Fibroblast of peridontal ligament (primary cell): ENCODE measurements around the gene RNU6-7.
A peak's percentile ranks its signal among the peaks of the same experiment; 100 is the strongest.

Source experiments
- DNase-seq: peaks from one replicate; pipeline ENCODE4 v3.0.0-alpha.2; 2010; ENCODE audit errors: extremely low read depth

RNU6-7 gene

DNA sequence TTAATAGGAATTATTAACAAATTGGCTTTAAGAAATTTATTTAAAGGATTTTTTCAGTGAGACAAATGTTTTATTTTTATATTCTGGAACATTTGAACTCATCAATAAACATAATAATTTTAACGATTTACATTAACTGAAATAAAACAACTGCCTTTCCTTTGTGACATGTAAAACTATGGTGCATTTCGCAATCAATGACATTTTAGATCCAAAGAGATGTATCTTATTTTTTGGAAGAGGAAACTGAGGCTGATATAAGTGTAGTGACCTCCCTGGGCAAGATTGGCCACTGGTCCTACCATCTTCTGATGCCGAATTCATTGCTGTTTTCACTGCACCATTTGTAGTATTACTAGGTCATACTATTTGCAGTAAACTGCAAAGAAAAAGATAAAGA is 3.7 kb downstream of the RNU6-7 start:
- DNase-seq = no peak

DNA sequence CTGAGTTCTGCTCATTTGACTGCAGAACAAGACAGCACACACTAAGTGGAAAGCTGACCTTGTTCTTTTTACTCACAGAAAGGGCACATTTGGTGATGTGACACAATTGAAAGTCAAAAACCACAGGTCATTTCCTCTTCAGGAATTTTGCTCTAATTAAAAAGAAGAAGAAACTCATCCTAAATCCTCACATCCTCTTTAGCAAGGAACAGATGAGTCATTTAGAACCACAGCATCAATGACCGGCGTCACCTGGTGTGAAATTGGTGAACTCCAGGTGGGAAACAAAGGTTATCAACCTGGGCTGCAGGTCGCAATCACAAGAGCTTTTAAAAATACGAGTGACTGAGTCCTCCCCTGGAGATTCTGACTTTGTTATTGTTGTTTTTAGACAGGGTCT is 4.1 kb downstream of the RNU6-7 start:
- no peak for DNase-seq

DNA sequence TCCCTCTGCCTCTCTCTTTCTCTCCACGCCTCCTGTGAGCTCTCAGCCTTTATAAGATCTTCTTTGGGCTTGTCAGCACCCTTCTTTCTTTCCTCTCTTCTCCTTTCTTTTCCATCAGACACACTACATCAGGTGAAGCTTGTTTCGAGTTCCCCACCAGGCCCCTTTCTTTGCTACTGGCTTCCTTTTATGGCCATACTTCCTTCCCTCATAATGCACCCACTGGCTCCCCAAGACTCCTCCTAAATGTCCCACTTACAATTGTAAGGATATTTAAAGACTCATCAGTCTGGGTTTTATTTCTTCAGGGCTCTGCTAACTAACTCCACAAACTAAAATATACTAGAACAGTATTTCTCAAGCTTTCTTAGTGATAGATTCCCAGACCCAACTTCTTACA is 4.7 kb downstream of the RNU6-7 start:
- DNase-seq = no peak

DNA sequence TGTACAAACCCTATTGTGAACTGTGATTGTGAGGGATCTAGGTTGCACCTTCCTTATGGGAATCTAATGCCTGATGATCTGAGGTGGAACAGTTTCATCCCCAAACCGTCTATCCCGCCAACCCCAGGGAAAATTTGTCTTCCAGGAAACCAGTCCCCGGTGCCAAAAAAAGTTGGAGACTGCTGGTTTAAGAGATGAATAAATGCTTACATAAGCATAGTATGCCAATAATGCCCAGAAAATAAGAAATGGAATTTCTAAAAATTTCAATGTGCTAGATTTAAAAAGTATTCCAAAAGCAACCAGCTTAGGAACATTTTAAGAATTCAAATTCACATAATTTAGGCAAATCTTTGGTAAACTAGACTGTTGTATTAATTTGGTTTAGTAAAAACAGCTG is 6.6 kb downstream of the RNU6-7 start:
- DNase-seq = no peak

DNA sequence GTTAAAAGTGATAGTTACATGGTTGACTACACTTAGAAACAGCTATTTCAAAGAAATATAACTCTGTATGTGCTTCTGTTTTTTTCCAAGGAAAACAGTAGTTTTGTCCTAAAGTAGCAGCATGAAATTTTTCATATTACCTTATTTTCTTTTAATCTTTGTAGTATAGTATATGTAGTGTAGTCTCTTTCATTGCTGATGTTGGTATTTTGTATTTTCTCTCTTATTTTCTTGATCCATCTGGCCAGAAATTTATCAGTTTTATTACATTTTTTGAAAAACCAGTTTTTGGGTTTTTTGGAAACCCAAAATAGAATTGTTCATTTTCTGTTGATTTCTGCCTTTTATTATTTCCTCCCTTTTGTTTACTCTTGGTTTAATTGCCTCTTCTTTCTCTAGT is 7.6 kb downstream of the RNU6-7 start:
- no peak for DNase-seq

DNA sequence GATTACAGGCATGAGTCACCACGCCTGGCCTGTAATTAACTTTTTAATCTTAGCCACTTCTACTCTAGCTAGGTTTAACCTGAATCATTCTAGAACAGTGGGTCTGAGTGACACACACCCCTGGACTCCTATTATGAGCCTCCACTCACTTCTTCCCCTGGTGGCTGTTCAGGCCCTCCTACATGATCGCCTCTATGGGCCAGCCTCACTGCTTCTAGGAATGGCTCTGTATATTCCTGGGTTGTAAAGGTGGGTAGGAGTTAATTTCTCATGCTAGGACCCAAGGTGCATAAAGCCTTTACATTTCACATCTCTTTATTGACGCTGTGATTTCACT is 9.2 kb downstream of the RNU6-7 start:
- DNase-seq = no peak

DNA sequence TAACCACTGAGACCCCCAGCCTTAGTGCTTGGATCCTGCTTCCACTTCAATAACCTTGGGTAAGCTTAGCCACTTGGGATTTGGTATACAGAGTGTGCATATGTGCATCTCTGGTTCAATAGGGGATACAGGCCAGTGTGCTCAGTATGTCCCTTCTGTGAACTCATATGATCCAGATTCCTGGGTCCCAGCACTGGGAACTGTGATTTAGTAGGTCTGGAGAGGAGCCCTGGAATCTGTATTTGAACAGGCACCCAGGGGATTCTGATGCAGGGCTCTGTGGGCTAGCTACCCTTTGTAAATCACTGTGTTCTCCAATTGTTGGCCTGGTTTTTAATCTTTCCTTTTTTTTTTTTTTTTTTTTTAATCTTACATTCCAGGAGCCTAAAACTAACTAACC is 11.0 kb downstream of the RNU6-7 start:
- no peak for DNase-seq

DNA sequence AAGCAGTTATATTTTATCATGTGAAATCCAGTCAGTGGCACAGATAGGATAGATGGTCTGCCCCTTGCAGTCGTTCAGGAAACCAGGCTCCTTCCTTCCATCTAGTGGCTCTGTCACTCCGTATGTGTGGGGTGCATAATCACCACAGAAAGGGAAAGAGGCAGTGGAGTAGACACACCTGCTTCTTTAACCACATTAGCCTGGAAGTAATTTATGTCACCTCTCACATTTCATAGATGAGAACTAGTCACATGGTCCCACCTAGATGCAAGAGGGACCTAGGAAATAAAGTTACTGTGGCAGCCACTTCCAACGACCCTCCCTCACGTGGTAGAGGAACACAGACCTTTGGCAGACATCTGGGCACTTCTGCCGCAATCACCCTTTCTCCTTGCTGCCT is 15.5 kb downstream of the RNU6-7 start:
- DNase-seq = no peak

DNA sequence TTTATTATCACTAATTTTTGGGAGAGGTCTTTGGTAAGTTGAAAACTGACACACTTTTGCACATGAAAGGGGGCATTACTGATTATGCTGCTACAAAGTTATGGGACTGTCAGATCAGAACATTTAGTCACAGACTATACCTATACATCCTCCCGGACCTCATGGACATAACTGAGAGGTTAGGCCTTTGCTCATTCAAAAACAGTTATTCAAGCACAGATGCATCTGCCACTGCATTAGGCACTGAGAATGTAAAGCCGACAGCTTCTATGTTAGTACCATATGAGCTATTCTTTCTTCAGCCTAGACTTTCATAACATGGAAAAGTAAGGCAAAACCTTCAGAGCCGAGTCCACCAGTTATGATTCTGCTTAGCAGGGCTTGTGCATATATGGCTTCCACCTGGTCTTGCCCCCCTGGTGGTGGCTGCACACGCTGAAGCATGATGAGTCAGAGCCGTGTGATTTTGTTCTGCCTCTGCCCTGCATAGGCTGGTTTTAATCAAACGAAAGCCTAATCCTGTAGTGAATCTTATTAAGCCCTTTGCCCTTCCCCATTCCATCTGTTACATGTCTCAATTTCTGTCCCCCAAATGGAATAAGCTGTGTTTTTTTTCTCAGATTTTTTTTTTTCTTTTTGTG is 23.0 kb downstream of the RNU6-7 start:
- peak; percentile 54 for DNase-seq

DNA sequence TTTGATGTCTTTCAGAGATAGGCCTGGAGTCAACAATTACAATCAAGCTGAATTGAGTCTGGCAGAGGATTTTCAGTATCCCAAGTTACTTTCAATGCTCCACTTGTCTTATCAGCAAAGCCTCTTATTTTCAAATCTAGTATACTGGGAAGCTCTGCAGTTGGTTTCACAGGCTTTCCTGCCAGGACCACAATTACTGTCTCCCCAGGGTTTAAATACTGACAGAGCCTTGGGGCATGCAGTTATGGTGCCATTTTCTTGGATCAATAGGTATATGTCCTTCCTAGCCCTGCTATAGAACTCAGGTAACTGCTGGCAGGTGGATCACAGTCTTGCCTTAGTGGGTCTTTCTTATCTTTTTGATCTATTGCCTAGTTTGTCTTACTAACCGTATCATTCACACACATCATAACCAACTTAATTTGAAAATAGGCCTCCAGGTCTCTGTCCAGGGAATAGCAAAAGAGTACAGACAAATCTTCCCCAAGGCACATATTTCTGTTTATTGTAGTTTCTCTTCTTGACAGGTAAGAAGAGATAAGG is 23.6 kb downstream of the RNU6-7 start:
- DNase-seq = no peak

DNA sequence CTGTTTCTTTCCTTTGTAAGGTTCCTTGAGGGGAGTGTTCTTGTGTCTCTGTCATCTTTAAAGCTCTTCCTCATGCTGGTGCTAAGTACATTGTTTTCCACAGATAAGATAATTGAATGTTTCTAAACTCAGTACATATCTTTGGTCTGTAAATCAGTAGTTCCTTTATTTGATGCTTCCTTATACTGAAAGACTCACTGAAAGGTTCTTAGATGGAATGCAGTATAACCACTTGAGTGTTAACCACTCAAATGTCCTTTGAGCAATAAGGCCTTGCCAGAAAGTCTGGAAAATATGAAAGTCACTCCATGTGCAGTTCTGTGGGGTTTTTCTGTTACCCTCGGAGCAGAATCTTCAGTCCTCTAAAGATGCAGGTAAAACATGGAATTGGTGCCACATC is 24.2 kb downstream of the RNU6-7 start:
- DNase-seq = no peak

DNA sequence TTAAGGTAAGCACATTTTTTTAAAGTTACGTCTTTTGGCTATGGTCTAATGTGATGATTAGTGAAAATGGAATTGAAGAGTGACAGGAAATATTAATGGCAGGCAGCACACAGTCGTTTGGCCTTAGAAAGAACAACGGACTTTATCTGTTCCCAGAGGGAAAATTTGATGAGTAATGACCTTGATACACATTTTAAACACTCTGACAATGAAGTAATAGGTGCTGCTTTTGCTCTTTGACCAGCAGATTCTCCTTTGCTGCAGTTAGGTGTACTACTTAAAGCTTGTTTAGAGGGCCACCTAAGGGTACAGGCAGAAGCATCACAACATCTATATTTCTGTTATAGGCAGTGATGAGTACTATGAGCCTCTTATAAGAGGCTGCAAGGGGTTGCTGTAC is 28.3 kb downstream of the RNU6-7 start:
- no peak for DNase-seq

DNA sequence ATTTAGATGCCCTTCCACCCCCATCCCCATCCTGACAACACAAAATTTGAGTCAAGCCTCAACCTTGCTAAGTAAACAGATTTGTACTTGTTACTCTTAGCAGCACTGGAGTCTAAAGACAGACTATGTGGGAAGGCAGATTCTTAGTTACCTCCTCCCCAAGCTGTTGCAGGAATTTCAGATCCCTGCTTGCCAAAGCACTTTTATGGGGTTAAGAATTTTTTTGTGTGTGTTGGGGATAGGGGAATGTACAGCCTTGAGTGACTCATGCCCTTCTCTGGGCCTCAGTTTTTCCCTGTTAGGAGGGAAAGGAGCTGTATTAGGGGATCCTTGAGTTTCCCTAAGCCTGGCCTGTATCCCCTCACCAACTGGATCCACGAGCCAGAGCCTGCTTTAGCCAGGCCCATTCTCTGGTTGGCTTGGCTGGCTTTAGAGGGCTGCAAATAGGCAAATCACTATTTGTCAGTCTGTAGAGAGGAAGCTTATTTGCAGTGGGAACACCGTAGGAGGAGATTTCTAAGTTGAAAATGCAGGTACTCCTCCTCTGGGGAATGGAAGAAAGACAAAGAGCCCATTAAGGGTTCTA is 28.9 kb downstream of the RNU6-7 start:
- DNase-seq = peak; percentile 37

DNA sequence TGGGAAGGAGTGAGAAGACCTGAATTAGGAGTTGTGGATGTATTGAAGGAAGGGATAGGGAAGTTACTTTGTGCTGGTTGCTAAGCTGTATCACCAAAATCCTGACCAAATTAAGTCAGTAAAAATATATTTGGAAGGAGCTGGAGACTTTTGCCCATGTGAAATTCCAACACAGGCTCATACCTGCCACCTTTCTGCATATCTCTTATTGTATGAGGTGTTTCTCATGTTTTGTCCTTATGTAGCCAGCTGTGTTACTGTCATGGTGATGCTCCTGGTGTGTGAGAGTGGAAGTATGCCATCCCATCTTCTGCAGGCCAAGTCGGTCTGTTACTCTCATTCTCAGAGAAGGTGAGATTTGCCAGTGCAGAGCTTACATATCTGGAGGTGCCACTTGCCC is 30.6 kb downstream of the RNU6-7 start:
- DNase-seq = no peak

DNA sequence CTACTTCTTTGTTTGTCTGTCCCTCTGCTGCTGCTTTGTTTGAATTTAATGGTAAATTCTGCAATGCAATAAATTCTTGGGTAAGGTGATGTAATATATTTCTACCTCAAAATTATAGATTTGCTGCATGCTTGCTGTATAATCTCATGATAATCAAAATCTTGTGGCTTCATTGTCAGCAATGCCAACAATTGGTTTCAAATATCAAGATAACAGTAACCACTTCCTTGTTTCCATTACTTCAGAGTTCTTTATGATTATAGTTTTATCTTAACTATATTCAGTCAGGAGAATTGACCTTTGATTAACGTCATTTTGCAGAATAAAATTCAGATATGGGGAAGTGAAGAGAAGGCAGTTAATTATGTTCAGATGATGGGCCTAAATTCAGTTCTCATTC is 31.4 kb downstream of the RNU6-7 start:
- no peak for DNase-seq

DNA sequence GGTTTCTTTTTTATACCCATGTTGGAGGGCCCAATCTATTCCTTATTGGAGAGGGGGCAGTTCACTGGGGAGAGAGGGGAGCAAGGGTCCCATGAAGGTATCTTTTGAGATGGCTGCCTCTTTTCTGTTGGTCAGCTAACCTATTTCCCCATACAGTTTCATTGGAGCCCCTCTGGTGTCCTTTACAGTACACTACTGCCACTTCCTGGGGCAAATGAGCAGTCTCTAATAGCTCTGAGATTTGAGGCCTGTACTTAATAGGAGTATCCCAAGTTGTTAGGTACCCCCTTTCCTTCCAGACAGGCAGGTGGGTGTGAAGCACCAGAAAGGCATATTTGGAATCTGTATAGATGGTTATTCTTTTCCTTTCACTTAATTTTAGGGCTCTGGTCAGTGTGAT is 42.6 kb downstream of the RNU6-7 start:
- no peak for DNase-seq

DNA sequence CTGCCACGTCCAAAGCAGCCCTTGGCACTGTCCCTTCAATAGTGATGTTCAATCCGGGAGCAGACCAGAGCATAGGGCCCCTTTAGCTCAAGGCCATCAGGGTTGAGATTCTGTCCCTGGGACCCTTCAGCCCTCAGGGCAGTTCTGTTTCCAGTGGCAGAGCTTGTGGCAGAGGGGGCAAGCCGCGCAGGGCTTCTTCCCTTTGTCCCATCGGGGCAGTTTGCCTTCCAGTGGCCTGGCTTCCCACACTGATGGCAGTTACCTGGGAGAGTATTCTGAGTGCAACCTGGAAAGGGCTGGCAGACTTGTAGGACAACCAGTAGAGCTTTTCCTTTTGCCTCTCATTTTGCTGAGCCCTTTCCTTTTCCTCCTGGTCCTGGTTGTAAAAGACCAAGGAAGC is 44.9 kb downstream of the RNU6-7 start:
- DNase-seq = no peak

DNA sequence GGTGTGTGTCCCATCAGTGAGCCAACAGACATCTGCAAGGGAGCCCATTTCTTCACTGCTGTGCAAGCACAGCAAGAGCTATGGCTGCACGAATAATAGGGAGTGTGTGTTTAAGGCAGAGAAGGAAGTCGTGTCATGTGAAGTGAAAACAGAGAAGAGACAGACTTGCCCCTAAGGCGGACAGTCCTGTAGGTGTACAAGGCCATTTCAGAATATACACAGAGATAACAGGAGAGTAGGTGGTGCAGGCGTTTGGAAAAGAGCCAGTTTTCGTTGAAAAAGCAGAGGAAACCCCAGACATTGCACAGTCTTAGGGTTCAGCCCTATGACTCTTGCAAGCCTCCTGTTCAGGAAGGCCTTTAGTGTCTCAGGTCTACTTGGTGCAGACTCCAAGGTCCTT is 47.5 kb downstream of the RNU6-7 start:
- DNase-seq = no peak

DNA sequence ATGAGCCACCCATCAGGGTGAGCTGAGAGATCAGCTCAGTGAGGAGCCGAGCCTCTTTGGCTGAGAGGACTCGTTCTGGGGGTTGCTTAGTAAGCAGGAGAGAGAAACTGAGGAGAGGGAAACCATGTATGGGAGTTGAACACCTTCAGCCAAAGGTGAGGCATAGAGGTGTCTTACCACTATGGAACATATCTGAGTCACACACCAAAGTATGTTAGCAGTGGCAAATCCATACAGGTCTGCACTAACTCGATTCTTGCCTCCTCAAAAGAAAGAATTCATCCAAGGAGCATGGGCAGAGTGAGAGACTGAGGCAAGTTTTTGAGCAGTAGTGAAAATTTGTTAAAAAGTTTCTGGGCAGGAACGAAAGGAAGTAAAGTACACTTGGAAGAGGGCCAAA is 47.9 kb downstream of the RNU6-7 start:
- no peak for DNase-seq

DNA sequence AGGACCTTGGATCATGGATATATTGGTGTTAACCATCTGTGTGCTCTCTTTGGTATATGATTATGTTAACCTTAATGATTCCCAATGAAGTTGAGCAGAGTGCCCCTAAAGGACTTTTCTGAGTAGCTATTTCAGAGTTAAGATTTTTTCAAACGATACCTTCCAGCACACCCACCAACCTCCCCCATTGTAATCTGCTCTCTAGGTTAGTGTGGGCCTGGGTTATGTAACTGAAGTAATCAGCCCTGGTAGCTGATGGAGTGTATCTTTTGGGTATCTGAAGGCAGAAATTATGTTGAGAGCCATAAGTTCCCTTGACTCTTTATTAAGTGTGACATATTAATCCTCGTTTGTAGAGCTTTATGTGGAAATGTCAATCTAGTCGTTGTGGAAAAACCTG is 48.8 kb downstream of the RNU6-7 start:
- no peak for DNase-seq

DNA sequence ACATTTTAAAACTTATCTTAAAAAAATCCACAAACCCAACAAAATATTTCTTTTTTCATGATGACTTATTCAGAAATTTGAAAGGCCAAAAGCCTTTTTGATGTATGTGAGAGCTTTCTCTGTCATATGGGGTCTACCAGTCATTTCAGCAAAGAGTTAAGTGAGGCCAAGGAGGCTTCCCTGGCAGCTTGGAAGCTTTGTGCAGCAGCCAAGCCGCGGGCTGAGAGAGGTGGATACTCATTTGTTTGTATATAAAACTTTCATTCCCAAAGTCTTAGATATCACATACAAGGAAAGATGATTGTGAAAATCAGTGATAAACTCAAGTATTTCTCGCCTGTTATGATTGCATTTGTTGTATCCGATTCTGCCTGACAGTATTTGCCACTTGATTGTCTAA is 49.7 kb downstream of the RNU6-7 start:
- DNase-seq = peak; percentile 8
